ENCODE measurements around the gene KCNK10.

- TF ChIP-seq, protein P1, sequence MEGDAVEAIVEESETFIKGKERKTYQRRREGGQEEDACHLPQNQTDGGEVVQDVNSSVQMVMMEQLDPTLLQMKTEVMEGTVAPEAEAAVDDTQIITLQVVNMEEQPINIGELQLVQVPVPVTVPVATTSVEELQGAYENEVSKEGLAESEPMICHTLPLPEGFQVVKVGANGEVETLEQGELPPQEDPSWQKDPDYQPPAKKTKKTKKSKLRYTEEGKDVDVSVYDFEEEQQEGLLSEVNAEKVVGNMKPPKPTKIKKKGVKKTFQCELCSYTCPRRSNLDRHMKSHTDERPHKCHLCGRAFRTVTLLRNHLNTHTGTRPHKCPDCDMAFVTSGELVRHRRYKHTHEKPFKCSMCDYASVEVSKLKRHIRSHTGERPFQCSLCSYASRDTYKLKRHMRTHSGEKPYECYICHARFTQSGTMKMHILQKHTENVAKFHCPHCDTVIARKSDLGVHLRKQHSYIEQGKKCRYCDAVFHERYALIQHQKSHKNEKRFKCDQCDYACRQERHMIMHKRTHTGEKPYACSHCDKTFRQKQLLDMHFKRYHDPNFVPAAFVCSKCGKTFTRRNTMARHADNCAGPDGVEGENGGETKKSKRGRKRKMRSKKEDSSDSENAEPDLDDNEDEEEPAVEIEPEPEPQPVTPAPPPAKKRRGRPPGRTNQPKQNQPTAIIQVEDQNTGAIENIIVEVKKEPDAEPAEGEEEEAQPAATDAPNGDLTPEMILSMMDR (IDR thresholded peaks at IDR 0.05; ENCODE audit: low read length), result no peak
- no peak for TF ChIP-seq EZH2 (IDR thresholded peaks at IDR 0.05; ENCODE audit: borderline replicate concordance, low read length)
These were observed 168.1 kb downstream of the KCNK10 start for GRCh38 chr14:88154926-88155325.

All from OCI-LY1 (cell line).